Measurements from ENCODE around the gene CDCA5. TPM values are rescaled to one million over a fixed set of nuclear protein-coding genes. Genes with fewer than 3 reads are reported as not detected.

CDCA5 gene
- polyA plus RNA-seq, 2 of the 4 experiments (the other 2 are of a cell fraction), result 30.9 to 46.0 TPM

DNA sequence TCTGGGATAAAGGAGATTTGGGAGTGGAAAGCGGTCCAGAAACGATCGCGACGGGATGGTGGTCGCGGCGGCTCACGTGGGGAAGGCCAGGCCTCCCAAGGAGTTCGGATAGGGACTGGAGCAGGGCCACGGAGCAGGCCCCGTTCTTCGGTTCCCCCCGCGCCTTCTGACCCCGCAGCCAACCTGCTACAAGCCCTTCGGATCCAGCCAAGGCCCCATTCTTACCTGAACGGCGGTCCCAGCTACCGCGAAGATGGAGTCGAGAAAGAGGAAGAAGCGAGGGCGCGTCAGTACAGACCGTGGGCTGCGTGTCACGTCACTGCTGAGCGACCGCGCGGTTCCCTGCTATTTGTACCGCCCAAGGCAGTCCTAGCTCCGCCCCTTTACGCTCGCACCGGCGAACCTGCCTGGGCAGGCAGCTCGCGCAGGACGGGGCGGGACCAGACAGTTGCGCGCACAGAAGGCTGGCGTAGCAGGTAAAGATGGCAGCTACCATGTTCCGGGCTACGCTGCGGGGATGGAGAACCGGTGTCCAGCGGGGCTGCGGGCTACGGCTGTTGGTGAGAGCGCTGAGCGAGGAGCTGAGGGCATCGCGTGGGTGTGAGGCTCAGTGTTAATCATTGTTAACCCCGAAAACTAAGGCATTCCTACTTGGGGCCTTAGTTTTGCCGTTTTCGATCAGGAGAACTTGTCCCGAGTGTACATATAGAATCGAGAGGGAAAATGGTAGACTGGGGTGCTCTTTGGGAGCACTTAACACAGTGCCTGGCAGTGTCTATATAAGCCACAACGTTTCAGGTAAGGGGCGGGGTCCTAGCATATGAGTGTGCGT lies 38.2 kb upstream of the CDCA5 start, which contains the start of the genes FAU and MRPL49 (continued):
- TF ChIP-seq POLR2AphosphoS2 (conservative IDR thresholded peaks at IDR 0.05; ENCODE audit: low read length) (no peak), CHD4 (IDR thresholded peaks at IDR 0.05; ENCODE audit: borderline replicate concordance) (no peak), RAD21 (conservative IDR thresholded peaks at IDR 0.05 in 1 of 2, IDR thresholded peaks at IDR 0.05 in 1 of 2) (no peak), GATA3 (IDR thresholded peaks at IDR 0.05; ENCODE audit: borderline replicate concordance) (no peak), FOSB (CRISPR knock-in tag; IDR thresholded peaks at IDR 0.05) (no peak), CEBPB (IDR thresholded peaks at IDR 0.05) (no peak), CHD2 (IDR thresholded peaks at IDR 0.05; ENCODE audit: low read length, partially characterized antibody) (no peak), RFX5 (IDR thresholded peaks at IDR 0.05) (no peak; the same call in 1 of the 2 replicates), JUNB (IDR thresholded peaks at IDR 0.05) (no peak), TP53 (CRISPR knock-in tag; IDR thresholded peaks at IDR 0.05) (0 out of 2 replicates have a peak, but pooled peaks have one; percentile 40), ZSCAN20 (CRISPR knock-in tag; IDR thresholded peaks at IDR 0.05) (no peak), MYC (IDR thresholded peaks at IDR 0.05; ENCODE audit: borderline replicate concordance, low read length) (peak; percentile 36; the same call in 1 of the 2 replicates), CBX2 (IDR thresholded peaks at IDR 0.05; ENCODE audit: borderline replicate concordance, low read depth) (no peak), NFE2L2 (conservative IDR thresholded peaks at IDR 0.05; ENCODE audit: low read length) (no peak), SREBF2 (IDR thresholded peaks at IDR 0.05) (no peak)
- TF ChIP-seq, protein P1, sequence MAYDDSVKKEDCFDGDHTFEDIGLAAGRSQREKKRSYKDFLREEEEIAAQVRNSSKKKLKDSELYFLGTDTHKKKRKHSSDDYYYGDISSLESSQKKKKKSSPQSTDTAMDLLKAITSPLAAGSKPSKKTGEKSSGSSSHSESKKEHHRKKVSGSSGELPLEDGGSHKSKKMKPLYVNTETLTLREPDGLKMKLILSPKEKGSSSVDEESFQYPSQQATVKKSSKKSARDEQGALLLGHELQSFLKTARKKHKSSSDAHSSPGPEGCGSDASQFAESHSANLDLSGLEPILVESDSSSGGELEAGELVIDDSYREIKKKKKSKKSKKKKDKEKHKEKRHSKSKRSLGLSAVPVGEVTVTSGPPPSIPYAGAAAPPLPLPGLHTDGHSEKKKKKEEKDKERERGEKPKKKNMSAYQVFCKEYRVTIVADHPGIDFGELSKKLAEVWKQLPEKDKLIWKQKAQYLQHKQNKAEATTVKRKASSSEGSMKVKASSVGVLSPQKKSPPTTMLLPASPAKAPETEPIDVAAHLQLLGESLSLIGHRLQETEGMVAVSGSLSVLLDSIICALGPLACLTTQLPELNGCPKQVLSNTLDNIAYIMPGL (CRISPR knock-in tag; IDR thresholded peaks at IDR 0.05; ENCODE audit: borderline replicate concordance), result no peak

DNA sequence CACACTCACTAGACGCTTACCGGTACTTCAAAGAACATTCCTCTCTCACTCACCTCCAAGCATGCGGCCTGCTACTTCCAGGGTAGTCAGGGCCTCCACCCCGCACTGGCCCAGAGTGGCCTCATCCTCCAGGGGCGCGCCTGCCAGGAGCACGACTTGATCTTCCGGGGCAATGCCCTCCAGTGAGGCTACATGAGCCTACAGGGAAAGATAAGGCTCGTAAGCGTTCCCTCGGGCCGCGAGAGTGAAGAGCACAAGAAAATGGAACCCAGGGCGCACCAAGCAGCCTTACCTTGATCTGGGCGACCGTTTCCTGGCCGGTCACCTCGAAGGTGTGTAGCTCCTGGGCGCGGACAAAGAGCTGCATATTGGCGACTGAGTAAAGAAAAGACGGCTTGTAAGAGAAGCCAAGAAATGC lies 37.6 kb upstream of the CDCA5 start:
- DNase-seq (ENCODE audit: low read depth in 1 of 2, low spot score in 1 of 2), result peak in 1 of 2 experiments; percentile 24
- peaks cover 22% of the 10 kb centered on the region; the same call in 2 of the 3 replicates for H3K4me1 ChIP-seq
- no peaks in the 10 kb centered on the region for H3K9me3 ChIP-seq
- peak overlapping the region; percentile 88 to 94 for H3K27ac ChIP-seq
- no peak for ATAC-seq
- H3K4me2 ChIP-seq, result peak overlapping the region; percentile 92
- WGBS (ENCODE audit: missing lambda C conversion rate), result 3% methylated on average over 15 of the region's 22 CpGs
- peak overlapping the region; percentile 71 for H3K4me3 ChIP-seq
- ChIA-PET CTCF (interaction anchor here (1.3 to 6.3 kb wide), 5 partner anchors 8 to 59 kb away, joined by 3 to 75 read pairs (median 19); partner anchors contain the start of genes CAPN1 and TM7SF2), POLR2A (interaction anchor here (1.0 to 2.5 kb wide), 8 partner anchors 10 to 542 kb away, joined by 3 to 37 read pairs (median 10); partner anchors contain the start of genes CAPN1, SYVN1 and TM7SF2)
- TF ChIP-seq, protein P2, sequence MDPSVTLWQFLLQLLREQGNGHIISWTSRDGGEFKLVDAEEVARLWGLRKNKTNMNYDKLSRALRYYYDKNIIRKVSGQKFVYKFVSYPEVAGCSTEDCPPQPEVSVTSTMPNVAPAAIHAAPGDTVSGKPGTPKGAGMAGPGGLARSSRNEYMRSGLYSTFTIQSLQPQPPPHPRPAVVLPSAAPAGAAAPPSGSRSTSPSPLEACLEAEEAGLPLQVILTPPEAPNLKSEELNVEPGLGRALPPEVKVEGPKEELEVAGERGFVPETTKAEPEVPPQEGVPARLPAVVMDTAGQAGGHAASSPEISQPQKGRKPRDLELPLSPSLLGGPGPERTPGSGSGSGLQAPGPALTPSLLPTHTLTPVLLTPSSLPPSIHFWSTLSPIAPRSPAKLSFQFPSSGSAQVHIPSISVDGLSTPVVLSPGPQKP (IDR thresholded peaks at IDR 0.05; ENCODE audit: low read depth, low read length), result no peak
- TF ChIP-seq POLR2AphosphoS2 (conservative IDR thresholded peaks at IDR 0.05; ENCODE audit: low read length) (no peak), EHMT2 (IDR thresholded peaks at IDR 0.05; ENCODE audit: low read depth) (no peak), HDAC2 (IDR thresholded peaks at IDR 0.05) (no peak), FOXS1 (CRISPR knock-in tag; IDR thresholded peaks at IDR 0.05) (no peak), HOXA7 (CRISPR knock-in tag; IDR thresholded peaks at IDR 0.05) (no peak), ZSCAN20 (CRISPR knock-in tag; IDR thresholded peaks at IDR 0.05) (no peak), RNF2 (IDR thresholded peaks at IDR 0.05; ENCODE audit: borderline replicate concordance, low read depth) (no peak)
- TF ChIP-seq, protein P3, sequence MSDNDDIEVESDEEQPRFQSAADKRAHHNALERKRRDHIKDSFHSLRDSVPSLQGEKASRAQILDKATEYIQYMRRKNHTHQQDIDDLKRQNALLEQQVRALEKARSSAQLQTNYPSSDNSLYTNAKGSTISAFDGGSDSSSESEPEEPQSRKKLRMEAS (IDR thresholded peaks at IDR 0.05), result no peak
- no peak for FAIRE-seq
